ENCODE results near the gene CT45A9.
"Not testable (repeated sequence)": the region's sequence is repeated elsewhere in the genome, so short reads cannot be mapped to it uniquely, and the experiment has no call there.

Gene CT45A9, protein sequence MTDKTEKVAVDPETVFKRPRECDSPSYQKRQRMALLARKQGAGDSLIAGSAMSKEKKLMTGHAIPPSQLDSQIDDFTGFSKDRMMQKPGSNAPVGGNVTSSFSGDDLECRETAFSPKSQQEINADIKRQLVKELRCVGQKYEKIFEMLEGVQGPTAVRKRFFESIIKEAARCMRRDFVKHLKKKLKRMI

DNA sequence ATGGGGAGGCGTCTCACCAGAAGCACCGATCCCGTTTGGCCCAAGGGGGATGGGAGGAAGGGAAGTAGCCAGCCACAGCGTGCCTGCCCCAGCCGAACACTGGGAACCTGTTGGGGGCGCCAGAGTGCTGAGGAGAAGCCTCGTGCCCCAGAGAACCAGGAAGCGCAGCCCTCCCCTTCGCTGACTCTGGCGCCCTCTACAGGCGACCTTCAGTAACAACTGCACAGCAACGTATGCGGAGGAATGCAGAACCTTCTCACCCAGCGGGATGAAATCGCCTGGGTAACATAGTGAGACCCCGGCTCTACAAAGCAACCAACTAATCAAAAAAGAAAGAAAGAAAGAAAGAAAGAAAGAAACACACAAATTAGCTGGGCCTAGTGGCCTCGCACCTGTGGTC lies at the start of gene CT45A9:
TSS of gene CT45A9 (minus strand) at position 101 of the 400 bp plus-strand sequence. CDS start 3,751 bp downstream, outside the sequence.
- DNase-seq (ENCODE audit: low read depth, low spot score), result not testable (repeated sequence)

DNA sequence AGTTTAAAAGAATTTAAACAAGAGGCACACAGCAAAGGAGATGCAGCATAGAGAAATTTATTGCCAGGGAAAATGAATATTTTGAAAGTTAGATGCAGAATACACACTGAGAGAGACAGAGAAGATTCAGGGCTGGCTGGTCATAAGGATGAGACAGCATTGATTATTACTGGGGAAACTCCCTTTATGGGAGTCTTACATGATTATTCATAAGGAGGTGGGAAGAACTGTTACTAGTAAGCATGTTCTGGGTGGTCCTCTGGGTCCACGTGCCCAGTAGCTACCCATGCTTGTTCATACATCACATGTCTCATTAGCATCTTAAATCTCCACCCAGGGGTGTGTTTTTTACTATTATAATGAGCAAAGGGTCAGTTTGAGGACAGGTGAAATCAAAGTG lies 48.9 kb upstream of the CT45A9 start:
- DNase-seq (ENCODE audit: low read depth, low spot score), result not testable (repeated sequence)

DNA sequence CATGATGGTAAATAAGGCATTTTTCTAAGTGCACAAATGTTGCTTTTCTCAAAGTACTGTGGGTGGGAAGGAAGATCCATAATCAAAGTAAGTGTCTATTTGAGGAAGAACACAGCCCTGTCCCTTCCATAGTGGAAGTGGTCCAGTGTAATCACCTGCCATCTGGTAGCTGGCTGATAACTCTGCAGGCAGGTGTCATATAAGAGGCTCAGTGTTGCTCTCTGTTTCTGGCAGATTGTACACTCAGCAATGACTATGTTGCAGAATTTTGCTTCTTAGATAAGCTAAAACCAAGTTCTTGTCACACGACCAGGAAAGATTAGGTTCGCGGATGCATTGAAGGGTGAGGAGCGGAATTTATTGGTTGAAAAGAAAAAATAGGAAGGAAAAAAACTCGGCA lies 42.8 kb upstream of the CT45A9 start:
- DNase-seq (ENCODE audit: low read depth, low spot score), result no peak

DNA sequence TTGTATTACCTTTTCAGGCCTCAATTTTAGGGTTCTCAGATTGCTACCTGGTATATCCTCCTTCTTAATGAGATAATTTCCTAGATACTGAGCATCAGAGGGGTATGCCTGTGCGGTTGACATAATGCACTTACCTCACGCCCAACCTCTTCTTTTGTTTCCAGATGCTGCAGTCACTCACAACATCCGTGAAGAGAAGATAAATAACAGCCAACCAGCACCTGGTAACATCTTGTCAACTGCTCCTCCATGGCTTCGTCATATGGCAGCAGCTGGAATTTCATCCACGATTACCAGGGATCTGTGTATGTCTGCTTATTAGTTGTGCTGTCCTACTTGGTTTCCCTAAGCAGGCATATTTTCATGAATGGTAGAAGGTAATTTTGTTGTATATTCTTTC lies 38.6 kb upstream of the CT45A9 start:
- DNase-seq (ENCODE audit: low read depth, low spot score), result no peak

DNA sequence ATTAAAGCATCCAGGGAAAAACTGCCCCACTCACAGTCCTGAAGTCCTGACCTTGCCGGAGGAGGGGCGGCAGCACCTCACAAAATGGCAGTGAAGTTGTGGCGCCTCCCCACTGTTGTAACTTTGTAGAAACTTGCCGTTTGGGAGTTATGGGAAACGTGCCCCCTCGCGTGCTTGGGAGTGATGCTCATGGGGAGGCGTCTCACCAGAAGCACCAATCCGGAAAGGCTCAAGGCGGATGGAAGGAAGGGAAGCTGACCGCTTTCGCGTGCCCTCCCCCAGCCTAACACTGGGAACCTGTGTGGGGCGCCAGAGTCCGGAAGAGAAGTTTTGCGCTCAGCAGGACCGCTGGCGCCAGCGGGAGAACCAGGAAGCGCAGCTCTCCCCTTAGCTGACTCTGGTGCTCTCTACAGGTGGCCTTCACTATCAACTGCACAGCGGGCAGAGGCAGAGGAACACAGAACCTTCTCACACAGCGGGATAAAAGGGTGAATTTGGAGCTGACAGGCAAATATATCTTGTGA lies 21.7 kb upstream of the CT45A9 start, which contains the start of the genes CT45A10 and SAGE1:
TSS of gene CT45A10 (minus strand) at position 151 of the 524 bp plus-strand sequence. CDS start 8,100 bp downstream, outside the sequence.
TSS of gene SAGE1 (plus strand) at position 423 of the 524 bp plus-strand sequence. CDS start 2,527 bp downstream, outside the sequence.
- DNase-seq (ENCODE audit: low read depth, low spot score), result no peak

DNA sequence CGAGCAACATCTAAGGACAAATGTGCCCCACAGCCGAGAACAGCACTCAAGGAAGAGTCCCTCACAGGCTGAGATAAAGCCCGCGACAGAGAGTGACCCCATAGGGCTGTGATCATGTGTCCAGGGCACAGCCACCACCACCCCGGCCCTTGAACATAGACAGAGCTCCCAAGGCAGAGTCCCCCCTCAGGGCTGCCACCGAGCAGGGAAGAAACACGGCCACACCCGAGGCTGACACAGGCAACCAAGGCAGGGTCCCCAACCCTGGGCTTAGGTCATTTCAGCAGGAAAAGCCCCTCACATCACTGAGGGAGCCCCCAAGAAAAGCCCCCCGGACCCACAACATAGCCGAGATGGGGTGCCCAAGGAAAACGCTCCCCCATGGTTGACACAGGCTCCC lies 21.2 kb upstream of the CT45A9 start:
- DNase-seq (ENCODE audit: low read depth, low spot score), result no peak

DNA sequence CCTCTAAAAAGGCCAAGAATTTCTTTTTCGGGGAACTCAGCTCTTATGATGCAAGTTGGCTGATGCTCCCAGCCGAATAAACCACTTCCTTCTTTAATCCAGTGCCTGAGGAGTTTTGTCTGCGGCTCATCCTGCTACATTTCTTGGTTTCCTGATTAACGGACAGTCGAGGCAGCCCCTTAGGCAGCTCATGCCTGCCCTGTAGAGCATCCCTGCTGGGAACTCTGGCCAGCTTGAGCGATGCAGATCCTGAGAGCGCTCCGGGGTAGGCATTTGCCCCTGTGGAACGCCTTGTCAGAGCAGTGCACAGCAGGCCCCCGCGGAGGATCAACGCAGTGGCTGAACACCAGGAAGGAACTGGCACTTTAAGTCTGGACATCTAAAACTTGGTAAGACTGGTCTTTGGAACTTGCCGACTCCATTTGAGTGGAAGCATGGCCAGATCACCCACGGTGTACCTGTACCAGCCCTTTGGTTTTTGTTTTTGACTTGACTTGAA lies 18.5 kb upstream of the CT45A9 start:
- DNase-seq (ENCODE audit: low read depth, low spot score), result no peak

DNA sequence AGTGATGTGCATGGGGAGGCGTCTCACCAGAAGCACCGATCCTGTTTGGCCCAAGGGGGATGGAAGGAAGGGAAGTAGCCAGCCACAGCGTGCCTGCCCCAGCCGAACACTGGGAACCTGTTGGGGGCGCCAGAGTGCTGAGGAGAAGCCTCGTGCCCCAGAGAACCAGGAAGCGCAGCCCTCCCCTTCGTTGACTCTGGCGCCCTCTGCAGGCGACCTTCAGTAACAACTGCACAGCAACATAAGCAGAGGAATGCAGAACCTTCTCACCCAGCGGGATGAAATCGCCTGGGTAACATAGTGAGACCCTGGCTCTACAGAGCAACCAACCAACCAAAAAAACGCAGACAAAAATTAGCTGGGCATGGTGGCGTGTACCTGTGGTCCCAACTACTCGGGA lies 17.4 kb upstream of the CT45A9 start:
- not testable (repeated sequence) for DNase-seq (ENCODE audit: low read depth, low spot score)

DNA sequence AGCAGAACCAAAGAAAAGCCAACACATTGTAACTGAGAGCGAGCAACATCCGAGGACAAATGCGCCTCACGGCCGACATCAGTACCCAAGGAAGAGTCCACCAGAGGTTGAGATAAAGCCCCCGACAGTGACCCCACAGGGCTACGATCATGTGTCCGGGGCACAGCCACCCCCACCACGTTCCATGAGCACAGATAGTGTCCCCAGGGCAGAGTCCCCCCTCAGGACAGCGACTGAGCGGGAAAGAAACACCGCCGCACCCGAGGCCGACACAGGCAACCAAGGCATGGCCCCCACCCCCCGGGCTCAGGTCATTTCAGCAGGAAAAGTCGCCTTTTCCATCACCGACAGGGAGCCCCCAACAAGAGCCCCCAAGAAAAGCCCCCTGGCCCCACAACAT lies 16.6 kb upstream of the CT45A9 start:
- not testable (repeated sequence) for DNase-seq (ENCODE audit: low read depth, low spot score)

DNA sequence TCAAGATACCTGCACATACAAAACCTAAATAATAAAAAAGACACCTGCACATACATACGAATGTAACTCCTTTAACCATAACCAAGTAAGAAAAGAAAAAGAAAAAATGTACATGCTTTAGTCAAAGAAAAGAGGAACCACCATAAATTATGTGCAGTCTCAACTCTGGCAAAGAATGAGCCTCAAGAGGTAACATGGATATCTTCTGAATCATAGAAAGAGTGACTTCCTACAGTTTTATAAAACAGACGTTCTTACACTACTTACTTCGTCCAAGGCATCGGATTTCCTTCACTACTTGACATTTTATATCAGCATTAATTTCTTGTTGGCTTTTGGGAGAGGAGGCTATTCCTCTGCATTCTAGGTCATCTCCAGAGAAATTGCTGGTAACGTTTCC lies 11.1 kb upstream of the CT45A9 start:
- DNase-seq (ENCODE audit: low read depth, low spot score), result not testable (repeated sequence)

DNA sequence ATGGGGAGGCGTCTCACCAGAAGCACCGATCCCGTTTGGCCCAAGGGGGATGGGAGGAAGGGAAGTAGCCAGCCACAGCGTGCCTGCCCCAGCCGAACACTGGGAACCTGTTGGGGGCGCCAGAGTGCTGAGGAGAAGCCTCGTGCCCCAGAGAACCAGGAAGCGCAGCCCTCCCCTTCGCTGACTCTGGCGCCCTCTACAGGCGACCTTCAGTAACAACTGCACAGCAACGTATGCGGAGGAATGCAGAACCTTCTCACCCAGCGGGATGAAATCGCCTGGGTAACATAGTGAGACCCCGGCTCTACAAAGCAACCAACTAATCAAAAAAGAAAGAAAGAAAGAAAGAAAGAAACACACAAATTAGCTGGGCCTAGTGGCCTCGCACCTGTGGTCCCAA lies 17.2 kb downstream of the CT45A9 start, which contains the start of gene CT45A8:
TSS of gene CT45A8 (minus strand) at position 101 of the 400 bp plus-strand sequence. CDS start 3,755 bp downstream, outside the sequence.
- not testable (repeated sequence) for DNase-seq (ENCODE audit: low read depth, low spot score)

DNA sequence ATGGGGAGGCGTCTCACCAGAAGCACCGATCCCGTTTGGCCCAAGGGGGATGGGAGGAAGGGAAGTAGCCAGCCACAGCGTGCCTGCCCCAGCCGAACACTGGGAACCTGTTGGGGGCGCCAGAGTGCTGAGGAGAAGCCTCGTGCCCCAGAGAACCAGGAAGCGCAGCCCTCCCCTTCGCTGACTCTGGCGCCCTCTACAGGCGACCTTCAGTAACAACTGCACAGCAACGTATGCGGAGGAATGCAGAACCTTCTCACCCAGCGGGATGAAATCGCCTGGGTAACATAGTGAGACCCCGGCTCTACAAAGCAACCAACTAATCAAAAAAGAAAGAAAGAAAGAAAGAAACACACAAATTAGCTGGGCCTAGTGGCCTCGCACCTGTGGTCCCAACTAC lies 34.4 kb downstream of the CT45A9 start, which contains the start of gene CT45A7:
TSS of gene CT45A7 (minus strand) at position 101 of the 400 bp plus-strand sequence. CDS start 3,747 bp downstream, outside the sequence.
- DNase-seq (ENCODE audit: low read depth, low spot score), result not testable (repeated sequence)

DNA sequence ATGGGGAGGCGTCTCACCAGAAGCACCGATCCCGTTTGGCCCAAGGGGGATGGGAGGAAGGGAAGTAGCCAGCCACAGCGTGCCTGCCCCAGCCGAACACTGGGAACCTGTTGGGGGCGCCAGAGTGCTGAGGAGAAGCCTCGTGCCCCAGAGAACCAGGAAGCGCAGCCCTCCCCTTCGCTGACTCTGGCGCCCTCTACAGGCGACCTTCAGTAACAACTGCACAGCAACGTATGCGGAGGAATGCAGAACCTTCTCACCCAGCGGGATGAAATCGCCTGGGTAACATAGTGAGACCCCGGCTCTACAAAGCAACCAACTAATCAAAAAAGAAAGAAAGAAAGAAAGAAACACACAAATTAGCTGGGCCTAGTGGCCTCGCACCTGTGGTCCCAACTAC lies 51.7 kb downstream of the CT45A9 start, which contains the start of gene CT45A2:
TSS of gene CT45A2 (minus strand) at position 101 of the 400 bp plus-strand sequence. CDS start 3,747 bp downstream, outside the sequence.
- DNase-seq (ENCODE audit: low read depth, low spot score), result not testable (repeated sequence)

All from brain pericyte (primary cell).